DMS 273 (cell line): ENCODE measurements around the gene PCSK4.
"Not testable (repeated sequence)": the region's sequence is repeated elsewhere in the genome, so short reads cannot be mapped to it uniquely, and the experiment has no call there.

ENCODE experiments used
- DNase-seq: peaks from one replicate; lab custom pipeline; 2025; ENCODE audit not compliant: unreplicated experiment; lab: John Stamatoyannopoulos, UW

The PCSK4 gene

DNA sequence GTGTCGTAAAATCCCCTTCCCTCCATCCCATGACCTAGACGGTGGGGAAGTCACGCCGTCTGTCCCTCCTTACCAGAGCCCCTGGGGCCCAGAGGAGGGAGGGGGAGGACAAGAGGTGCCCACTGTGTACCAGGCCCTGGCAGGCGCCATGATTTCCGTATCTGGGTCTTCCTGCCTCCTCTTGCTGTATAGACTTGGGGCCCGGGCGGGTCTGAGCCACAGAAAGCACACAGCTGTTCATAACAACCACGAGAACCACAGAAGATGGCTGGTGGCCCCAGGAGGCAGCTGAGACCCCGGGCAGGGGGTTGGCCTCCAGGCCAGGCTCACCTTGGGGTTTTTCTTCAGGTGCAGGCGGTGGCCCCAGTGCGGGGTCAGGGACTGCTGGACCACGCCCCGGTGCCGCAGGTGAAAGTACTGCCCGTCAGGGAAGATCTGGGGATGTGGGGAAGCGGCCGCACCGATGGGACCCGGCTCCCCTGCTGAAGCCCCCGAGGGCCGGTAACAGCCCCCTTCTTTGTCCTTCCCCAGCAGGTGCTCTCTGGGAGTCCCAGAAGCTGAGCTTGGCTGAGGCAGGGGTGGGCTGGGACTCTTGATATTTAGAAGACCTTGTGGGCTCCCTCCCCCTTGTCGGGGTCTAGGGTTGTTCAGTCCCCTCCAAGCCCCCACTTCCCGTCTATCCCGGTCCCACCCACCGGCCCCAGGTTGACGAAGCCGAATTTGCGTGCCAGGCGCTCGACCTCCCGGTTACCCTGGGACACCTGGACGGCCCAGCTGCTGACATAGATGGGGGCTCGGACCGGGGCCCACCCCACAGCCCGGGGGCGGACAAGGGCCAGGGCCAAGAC, 463 bp downstream of the PCSK4 start:
- no peak for DNase-seq

DNA sequence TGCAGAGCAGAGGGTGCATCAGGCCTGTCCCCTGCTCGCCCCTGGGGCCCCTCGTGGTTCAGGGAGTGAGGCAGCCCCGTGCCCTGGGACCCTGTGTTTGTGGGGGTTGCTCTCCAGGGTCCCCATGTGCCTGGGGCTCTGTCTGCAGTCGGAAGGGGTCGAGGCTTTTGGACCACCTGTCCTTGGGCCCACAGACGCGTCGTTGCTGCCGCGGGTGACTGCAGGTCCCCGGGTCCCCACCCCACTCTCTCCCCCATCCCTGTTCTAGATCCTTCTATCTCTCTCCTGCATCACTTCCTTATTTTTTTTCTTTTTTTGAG, 1.9 kb downstream of the PCSK4 start:
- DNase-seq, result no peak

- DNase-seq, result no peak
Observed at GRCh38 chr19:1487576-1488281, 2.4 kb downstream of the PCSK4 start.

GRCh38 chr19:1486720-1487575, 3.2 kb downstream of the PCSK4 start:
- DNase-seq, result no peak

DNA sequence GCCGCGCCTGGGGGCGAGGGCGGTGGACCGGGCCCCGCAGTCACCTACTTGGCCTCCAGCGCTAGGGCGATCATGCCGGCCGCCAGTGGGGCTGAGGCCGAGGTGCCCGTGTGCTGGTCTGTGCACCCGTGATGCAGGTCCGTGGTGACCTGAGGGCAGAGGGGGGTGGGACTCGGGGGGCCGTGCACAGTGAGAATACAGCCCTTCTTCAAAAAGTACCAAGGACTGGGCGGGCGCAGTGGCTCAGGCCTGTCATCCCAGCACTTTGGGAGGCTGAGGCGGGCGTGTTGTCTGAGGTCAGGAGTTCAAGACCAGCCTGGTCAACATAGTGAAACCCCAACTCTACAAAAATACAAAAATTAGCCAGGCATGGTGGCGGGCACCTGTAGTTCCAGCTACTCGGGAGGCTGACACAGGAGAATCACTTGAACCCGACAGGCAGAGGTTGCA, 6.1 kb downstream of the PCSK4 start:
- DNase-seq, result no peak

GRCh38 chr19:1483131-1483978, 6.8 kb downstream of the PCSK4 start:
- no peak for DNase-seq

DNA sequence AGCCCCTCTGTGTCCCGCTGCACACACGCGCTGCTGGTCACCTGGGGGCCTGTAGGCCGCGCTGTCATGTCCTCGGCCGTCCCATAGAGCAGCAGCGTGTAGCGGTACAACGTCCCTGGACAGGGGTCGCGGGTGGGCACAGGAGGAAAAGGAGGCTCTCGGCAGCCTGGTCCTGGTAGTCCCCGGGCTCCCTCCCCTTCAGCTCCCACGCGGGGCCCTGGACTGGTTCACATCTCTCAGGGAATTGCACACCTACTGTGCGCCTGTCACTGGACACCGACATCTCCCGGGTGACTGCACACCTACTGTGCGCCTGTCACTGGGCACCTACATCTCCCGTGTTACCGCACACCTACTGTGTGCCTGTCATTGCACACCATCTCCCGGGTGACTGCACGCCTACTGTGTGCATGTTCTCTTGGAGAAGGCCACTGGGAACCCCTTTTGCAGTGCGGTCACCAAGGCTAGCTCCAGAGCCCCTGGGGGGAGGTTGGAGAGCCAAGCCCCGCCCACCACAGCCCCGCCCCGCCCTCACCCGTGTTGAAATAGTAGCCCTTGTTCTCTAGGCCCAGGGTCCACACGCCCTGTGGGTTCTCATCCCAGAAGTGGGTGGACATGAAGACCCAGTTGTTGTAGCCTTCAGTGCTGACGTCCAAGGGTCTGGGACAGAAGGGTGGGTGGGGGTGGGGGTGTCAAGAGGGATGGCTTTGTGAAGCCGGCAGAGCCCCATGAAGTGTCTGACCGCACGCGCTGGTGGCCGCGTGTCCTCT, 7.6 kb downstream of the PCSK4 start:
- no peak for DNase-seq

- no peak for DNase-seq
Observed at GRCh38 chr19:1481893-1482360, 8.2 kb downstream of the PCSK4 start.

- no peak for DNase-seq
Observed at GRCh38 chr19:1481224-1481892, 8.8 kb downstream of the PCSK4 start.

- peak; percentile 98 for DNase-seq
Observed at GRCh38 chr19:1478934-1479707, 11.0 kb downstream of the PCSK4 start, which contains the start of gene C19orf25. Gene C19orf25 (minus strand): TSS chr19:1479215. CDS start chr19:1478903, 312 bp downstream.

DNA sequence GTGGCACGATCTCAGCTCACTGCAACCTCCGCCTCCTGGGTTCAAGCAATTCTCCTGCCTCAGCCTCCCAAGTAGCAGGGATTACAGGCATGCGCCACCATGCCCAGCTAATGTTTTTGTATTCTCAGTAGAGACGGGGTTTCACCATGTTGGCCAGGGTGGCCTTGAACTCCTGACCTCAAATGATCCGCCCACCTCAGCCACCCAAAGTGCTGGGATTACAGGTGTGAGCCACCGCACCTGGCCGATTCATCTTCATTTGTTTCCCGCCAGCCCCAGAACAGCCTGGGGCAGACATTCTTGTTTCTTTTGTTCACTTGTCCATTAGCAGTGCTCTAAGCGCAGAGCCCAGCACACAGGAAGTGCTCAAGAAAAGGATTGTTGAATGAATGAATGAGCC, 13.1 kb downstream of the PCSK4 start:
- not testable (repeated sequence) for DNase-seq

GRCh38 chr19:1475751-1476437, 14.3 kb downstream of the PCSK4 start:
- DNase-seq, result no peak

- no peak for DNase-seq
Observed at GRCh38 chr19:1474765-1475351, 15.3 kb downstream of the PCSK4 start.

GRCh38 chr19:1474011-1474764, 16.0 kb downstream of the PCSK4 start:
- DNase-seq, result no peak

DNA sequence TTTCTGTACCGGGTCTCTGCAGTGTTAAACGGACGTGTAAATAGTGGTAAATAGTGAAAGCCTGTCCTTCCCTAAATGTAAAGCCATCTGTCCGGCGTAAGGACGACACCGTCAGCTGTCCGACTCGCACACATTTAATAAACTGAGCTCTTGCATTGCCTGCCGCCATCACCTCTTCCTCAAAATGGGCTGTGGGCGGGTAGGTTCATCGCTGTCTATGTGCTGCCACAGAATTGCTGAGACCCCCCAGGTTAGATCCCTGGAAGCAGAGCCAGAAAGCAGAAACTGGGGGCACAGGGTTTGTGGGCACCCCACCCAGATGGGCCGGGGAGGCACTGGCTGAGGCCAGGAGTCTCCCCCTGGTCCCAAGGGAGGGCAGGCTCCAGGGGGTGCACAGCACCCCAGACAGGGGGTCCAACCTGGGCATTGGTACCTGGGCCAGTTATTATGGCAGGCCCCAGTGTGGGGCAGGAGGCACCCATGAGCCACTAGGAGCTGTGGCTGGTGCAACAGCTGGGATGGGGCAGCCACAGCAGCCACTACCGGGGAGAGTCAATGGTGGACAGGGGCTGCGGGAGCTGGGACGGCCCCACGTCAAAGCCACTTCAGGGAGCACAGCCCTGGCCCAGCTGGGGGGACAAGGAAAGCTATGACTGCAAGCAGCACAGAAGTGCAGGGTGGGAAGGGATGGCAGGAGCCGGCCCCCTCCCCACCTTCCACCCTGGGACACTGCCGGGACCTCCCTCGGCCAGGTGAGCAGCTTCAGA, 16.9 kb downstream of the PCSK4 start:
- DNase-seq, result peak; percentile 54
